ENCODE data around the gene ARMCX1.
"Not testable (repeated sequence)": the region's sequence is repeated elsewhere in the genome, so short reads cannot be mapped to it uniquely, and the experiment has no call there.

GRCh38 chrX:101599592-101599991, 49.2 kb downstream of the ARMCX1 start:
- TF ChIP-seq CTCF (IDR thresholded peaks at IDR 0.05; ENCODE audit: low read depth, low read length); EZH2phosphoT487 (IDR thresholded peaks at IDR 0.05; ENCODE audit: low read depth): not testable (repeated sequence)

Data from OCI-LY3 (cell line).